KOPT-K1 (cell line): Measurements from ENCODE around the gene EPB41L3.
"Not testable (repeated sequence)": the region's sequence is repeated elsewhere in the genome, so short reads cannot be mapped to it uniquely, and the experiment has no call there.

Experiments
- H3K27ac ChIP-seq: fragments of 200-600 bp; sonication (generic); 2 replicates; pipeline ENCODE4 v1.5.1; 2016; ENCODE audit warnings: antibody characterized with exemption, mild to moderate bottlenecking, low read depth, low read length; ENCODE audit not compliant: poor library complexity, severe bottlenecking
- H3K36me3 ChIP-seq: fragments of 200-600 bp; sonication (generic); 2 replicates; pipeline ENCODE4 v1.5.1; 2017; ENCODE audit warnings: antibody characterized with exemption, mild to moderate bottlenecking, low read length, moderate library complexity; ENCODE audit not compliant: insufficient read depth
- H3K9me3 ChIP-seq: fragments of 200-600 bp; sonication (generic); 2 replicates; pipeline ENCODE4 v1.5.1; 2017; ENCODE audit warnings: antibody characterized with exemption, low read length, mild to moderate bottlenecking; ENCODE audit not compliant: insufficient read depth, poor library complexity, severe bottlenecking

EPB41L3 gene

DNA sequence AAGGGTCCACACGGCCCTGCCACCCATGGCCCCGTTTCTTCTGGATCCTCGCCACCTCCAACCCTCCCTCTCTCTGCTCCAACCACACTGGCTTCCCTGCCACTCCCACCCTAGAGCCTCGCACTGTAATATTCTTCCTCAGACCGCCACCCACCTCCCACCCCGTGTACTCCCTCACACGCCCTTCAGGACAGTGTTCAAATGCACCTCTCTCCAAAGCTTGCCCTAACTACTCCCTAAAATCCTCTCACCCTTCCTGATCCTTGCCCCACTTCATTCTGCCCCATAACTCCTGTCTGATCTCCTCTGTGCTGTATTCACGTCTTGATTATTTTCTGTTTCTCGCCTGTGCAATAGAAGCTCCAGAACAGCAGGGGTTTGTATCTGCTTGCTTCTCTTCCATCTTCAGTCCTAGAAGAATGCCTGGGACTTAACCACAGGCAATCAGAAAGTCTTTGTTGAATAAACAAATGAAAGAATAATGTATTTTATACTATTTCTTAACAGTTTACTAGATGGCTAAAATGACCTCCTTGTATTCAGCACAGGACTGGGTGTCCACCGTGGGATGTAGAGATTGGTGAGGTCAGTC, 25.5 kb downstream of the EPB41L3 start:
- Histone ChIP-seq H3K36me3 (no peaks in the 10 kb centered on the region), H3K27ac (no peak overlapping the region)

DNA sequence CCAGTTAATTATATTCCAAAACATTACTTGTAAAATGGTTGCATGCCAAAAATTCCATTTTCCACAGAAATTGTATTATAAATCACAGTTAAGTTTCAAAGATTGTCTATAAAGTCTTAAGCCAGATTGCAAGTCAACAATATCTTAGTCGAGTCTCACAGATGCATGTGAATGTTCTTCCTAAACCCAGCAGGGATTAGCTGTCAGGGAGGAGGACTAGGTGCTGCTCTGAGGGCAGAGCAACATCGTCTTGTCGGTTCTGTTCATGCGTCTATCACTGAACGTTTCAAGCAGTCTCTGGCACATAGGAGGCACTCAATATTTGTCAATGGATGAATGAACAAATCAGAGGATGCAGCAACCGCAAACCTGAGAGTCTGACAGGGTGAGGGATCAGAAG, 27.0 kb downstream of the EPB41L3 start:
- Histone ChIP-seq H3K36me3 (no peaks in the 10 kb centered on the region), H3K9me3 (no peaks in the 10 kb centered on the region), H3K27ac (no peak overlapping the region)

More for the DNA sequence above, 25.5 kb downstream of the EPB41L3 start:
- no peaks in the 10 kb centered on the region for H3K9me3 ChIP-seq

DNA sequence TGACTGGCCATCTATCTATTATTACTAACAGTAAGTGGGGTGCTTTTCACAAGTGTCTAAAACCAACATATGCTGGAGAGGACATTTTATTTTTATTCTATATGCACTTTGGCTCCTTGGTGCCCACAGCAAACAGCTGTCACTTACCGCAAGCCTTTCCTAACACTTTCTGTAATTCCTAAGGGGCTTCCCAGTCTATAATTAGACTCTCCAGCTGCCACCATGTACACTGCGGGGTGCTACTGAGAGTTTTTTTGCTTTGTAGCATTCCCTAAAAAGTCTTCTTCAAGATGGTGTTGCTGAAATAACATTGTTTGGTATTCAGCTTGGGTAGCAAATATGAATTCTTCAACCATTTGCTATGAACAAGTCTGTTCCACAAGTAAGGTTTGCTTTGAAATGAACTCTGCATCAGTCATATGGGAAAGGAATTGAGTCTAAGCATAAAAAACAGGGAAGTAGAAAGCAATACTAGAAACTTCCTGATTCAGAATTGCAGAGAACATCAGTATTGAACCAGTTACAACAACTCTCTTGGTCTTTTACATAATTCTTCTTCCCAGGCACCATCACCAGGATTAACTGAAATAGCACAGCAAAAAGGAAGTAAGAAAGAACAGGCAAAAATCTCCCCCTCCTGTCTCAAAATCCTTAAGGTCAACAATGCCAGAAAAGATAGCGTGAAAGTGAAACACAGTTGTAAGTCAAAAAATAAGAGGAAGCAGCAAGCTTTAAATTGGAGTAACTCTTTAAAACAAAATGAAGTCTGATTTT, 28.6 kb downstream of the EPB41L3 start:
- Histone ChIP-seq H3K27ac (no peak overlapping the region), H3K9me3 (no peaks in the 10 kb centered on the region), H3K36me3 (no peaks in the 10 kb centered on the region)

DNA sequence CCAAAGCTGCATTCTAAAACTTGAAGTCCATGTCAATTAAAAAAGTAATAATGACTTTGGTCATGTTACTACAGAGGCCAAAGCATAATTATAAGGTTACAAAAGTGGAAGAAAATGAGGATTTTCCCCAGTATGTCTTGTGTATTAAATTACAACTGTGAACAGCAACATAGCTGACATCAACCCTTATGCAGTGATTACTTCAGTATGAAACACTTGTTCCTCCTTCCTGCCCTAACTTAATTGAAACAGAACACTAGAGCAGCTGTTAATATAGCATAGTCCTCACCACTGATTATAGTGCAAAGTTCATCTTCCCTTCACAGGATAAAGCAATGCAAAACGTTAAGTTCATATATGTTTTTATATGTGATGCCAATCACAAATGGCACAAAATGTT, 29.9 kb downstream of the EPB41L3 start:
- no peak overlapping the region for H3K27ac ChIP-seq
- H3K36me3 ChIP-seq = no peaks in the 10 kb centered on the region
- no peaks in the 10 kb centered on the region for H3K9me3 ChIP-seq

DNA sequence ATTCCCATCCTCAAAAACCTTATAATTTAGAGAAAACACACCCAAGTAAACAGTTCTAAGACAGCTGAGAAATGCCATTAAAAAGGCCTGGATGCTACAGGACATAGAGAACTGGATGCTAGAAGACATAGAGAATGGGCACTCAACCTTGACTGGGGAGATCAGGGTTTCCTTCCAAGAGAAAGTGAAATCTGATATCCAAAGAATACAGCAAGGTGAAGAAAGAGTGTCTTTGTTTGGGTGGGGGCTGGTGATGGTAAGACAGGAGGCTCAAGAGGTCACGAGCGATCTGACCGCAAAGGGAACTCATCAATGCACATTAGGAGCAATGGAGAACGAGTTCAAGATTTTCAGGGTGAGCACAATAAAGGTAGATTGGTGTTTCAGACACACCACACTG, 31.6 kb downstream of the EPB41L3 start:
- Histone ChIP-seq H3K9me3 (no peaks in the 10 kb centered on the region), H3K27ac (no peak overlapping the region), H3K36me3 (no peaks in the 10 kb centered on the region)

DNA sequence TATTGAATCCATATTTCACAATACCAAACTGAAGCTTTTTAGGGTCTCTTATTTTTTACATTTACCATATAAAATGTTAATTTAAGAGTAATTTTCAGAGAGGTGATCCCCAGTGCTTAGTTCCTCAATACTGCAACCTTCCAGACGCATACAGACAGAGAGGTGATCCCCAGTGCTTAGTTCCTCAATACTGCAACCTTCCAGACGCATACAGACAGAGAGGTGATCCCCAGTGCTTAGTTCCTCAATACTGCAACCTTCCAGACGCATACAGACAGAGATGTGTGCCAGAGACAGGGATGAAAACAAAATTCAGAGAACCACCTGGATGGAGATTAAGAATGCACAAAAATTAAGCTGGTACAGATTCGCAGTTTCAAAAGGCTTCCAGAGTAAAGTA, 32.3 kb downstream of the EPB41L3 start:
- not testable (repeated sequence) for H3K36me3 ChIP-seq, H3K9me3 ChIP-seq, H3K27ac ChIP-seq

DNA sequence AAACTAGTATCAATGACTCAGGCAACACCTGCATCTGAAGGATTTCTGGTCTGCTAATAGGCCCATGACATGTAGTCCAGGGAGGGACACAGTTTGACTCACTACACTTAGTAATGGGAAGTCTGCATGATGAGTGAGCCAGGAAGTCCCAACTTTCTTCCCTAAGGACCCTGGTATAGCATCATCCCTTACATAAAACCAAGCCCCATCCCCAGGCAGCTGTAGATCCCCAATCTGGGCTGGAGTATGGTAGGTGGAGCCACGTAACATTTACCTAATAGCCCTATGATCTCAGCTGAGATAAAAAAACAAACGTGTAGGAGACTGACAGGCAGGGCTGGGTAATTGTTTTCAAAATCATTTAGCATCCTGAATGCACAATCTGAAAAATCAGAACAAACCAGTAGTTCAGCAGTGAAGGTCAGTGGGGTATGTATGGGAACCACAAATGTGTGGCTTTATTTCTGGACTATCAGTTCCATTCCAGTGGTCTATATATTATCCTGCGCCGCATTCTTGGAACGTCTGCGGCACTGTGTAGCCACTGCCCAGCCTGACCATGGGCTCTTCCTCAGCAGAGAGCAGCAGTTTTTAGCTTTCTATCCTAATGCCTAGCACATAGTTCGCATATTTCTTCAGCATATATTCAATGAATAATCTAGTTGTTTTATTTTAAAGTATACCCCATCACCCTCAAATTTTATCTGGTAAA, 33.5 kb downstream of the EPB41L3 start:
- H3K27ac ChIP-seq = no peak overlapping the region
- H3K36me3 ChIP-seq = no peaks in the 10 kb centered on the region
- H3K9me3 ChIP-seq = no peaks in the 10 kb centered on the region

DNA sequence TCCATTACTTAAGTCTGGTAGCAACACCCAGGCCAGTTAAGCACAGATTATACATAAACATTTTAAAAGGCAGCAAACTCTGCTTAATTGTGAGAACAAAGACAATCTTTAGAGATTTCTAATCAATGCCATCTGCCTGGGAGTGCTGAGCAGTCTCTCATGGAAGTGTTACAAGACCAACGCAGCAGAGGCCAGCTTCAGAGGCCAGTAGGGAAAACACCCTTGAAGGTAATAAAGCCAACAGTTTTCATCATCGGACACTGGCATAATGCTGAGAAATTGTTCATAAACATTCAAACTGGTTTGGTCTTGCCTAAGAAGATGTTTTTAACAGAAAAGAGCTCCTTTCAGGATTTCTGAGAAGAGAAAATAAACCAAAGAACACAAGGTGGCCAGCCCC, 35.0 kb downstream of the EPB41L3 start:
- Histone ChIP-seq H3K27ac (no peak overlapping the region), H3K9me3 (no peaks in the 10 kb centered on the region)

DNA sequence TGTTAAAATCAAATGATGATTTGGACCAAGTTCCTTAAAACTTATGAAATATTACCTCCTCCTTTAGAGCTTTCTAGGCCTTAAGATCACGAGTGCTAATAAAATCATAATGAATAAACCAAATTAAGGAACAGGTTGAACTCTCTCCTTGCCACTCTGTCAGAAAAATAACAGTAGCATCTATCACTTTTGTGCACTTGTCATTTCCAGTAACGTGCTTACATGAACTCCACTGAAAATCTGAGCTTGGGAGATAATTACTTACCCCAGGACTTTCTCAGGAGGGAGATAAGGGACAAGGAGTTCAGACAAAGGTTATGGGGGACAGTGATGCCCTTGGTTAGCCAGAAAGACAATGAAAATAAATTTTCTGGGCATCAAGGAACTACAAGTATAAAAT, 36.0 kb downstream of the EPB41L3 start:
- H3K27ac ChIP-seq = no peak overlapping the region
- H3K9me3 ChIP-seq = no peaks in the 10 kb centered on the region
- H3K36me3 ChIP-seq = no peaks in the 10 kb centered on the region

More for the DNA sequence above, 35.0 kb downstream of the EPB41L3 start:
- H3K36me3 ChIP-seq = no peaks in the 10 kb centered on the region

DNA sequence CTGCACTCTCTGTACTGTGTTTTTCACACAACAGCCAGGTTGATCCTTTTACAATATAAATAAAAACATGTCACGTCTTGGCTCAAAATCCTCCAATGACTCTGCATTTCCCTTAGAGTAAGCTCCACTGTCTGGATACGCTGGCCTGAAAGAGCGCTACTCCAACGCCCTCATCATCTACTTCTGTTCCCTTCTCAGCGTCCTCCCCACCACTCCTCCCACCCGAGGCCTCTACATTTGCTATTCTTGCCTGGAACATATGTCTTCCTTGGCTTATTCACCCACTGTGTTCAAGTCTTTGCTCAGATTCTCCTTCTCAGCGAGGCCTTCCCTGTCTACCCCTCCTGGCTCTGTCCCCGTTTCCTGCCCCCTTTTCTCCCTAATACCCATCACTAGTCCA, 37.6 kb downstream of the EPB41L3 start:
- H3K9me3 ChIP-seq = no peaks in the 10 kb centered on the region
- no peaks in the 10 kb centered on the region for H3K36me3 ChIP-seq
- H3K27ac ChIP-seq = no peak overlapping the region

DNA sequence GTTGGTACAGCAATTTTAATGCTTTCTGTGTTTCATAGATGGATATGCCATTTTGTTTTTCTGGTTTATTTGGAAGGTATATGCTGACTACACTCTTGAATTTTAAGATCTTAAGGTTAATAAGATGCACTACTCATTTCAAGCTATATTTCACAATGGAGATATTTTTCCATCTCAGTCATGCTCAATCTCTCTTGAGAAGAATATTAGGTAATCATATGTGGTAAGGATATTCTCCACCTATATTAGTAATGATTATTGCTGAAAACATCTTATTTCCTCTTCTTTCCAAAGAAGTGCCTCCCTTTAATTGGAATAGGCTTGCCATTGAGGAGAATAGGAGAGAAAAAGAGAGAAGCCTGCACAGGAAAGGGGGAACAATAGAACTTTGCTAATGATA, 40.1 kb downstream of the EPB41L3 start:
- H3K27ac ChIP-seq = no peak overlapping the region
- no peaks in the 10 kb centered on the region for H3K36me3 ChIP-seq
- no peaks in the 10 kb centered on the region for H3K9me3 ChIP-seq

DNA sequence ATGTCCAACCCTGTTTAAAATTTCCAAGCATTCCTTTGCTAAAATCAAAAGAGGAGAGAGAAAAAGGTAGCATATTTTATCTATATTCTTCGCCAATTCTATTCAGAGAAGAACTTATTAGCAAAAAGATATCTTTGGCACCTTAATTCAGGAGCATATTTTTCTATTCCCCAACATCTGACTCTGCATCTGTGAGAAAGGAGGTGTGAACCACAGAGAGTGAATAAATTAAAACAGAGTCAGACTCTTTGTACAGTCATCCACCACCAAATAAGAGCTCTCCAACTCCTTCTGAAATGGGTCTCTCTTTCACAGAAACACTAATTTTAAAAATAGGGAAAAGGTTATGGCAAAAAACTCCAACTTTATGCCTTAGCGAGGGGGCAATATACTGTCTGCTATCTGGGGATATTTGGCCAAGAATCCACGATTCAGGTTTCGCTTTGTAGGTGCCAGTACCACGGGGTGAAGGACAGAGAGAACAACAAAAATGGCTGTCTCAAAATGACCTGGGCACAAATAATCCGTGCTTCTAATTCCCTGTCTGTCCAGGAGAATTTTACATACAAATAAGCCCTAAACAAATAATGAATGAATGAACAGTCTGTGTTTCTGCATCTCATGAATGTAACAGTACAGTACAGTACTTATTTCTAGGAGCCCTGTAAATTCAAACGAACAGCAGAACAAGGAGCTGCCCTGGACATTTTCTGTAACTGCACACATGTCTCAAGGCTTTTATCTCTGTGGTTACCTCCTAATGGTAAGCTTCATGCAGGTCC, 43.4 kb downstream of the EPB41L3 start:
- Histone ChIP-seq H3K36me3 (no peaks in the 10 kb centered on the region), H3K27ac (no peak overlapping the region), H3K9me3 (no peaks in the 10 kb centered on the region)

DNA sequence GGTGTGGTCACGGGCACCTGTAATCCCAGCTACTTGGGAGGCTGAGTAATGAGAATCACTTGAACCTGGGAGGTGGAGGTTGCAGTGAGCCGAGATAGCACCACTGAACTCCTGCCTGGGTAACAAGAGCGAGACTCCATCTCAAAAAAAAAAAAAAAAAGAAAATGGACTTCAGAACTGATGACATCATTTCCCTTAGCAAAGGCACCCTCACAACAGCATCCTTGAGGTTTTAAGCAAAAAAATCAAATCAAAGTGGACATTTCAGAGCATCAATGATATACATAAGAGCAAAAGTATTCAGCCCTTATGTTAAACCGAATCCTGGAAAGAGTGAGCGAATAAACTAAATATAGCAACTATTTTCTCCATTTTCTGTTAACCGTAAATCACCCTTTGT, 45.3 kb downstream of the EPB41L3 start:
- Histone ChIP-seq H3K9me3 (no peaks in the 10 kb centered on the region), H3K27ac (no peak overlapping the region), H3K36me3 (no peaks in the 10 kb centered on the region)

DNA sequence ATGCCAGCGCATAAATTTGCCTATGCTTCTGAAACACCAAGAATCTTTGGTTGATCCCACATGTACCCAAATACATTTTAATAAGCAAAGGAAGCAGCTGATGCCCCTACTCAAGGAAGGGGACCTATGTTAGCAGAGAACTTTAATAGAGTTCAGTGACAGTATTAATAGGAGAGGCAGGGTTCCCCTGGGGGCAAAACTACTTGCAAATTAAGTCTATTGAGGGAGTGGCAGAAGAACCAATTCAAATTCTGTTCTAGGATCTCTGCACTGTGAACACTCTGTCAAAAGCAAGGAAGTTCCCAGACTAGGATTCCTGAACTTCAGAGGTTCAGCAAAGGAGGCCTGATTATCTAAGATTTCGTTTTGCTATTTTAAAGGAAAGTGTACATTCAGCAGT, 47.5 kb downstream of the EPB41L3 start:
- H3K9me3 ChIP-seq = no peaks in the 10 kb centered on the region
- H3K36me3 ChIP-seq = no peaks in the 10 kb centered on the region
- H3K27ac ChIP-seq = no peak overlapping the region
